Right lobe of liver (tissue), 4 donors: ENCODE results near the gene NHLH1.

ENCODE experiments used
- CTCF ChIP-seq, 4 donors: fragments of 200-600 bp in 3 of 4; fragments of 450-650 bp in 1 of 4; IDR thresholded peaks; one replicate each; pipeline versions ENCODE4 v1.5.1 to v1.8.0; 2016 to 2022; ENCODE audit warnings: antibody characterized with exemption in 4 of 4, mild to moderate bottlenecking in 2 of 4
- POLR2A ChIP-seq: fragments of 450-650 bp; IDR thresholded peaks from one replicate; pipeline ENCODE4 v1.6.1; 2017; ENCODE audit warnings: antibody characterized with exemption, mild to moderate bottlenecking
- donor health status: DM: no; HTN: no; CAD: no.
- donor health status: DM: no; HTN: no; CAD: no.
- donor health status: DM: no; HTN: yes; CAD: no.

- TF ChIP-seq CTCF (IDR thresholded peaks at IDR 0.05) = no peak
- TF ChIP-seq POLR2A = no peak
Measured at GRCh38 chr1:160344936-160345335, 21.9 kb upstream of the NHLH1 start.
